Heart left ventricle (tissue), 16 donors: ENCODE data around the gene KCNMB2. TPM values are rescaled to one million over a fixed set of nuclear protein-coding genes. Genes with fewer than 3 reads are reported as not detected.
"Not testable (repeated sequence)": the region's sequence is repeated elsewhere in the genome, so short reads cannot be mapped to it uniquely, and the experiment has no call there.

ENCODE experiments used
- ATAC-seq, 4 donors: fragments of 200-7000 bp; cut with Tn5 transposase; one replicate each; pipeline ENCODE4 v1.9.1; 2020 to 2022; ENCODE audit warnings: moderate library complexity in 4 of 4, mild to moderate bottlenecking in 3 of 4, moderate number of reproducible peaks in 1 of 4
- DNase-seq, 5 donors: peaks; one replicate each; pipeline ENCODE4 v3.0.0-alpha.2; 2020
- H3K27ac ChIP-seq, 12 donors: fragments of 200-600 bp; sonication (generic) in 4 of 12; one replicate each; pipeline versions ENCODE4 v1.5.0 to v1.8.0; 2016 to 2022; ENCODE audit warnings: mild to moderate bottlenecking in 2 of 12
- H3K27me3 ChIP-seq, 9 donors: fragments of 200-600 bp; sonication (generic) in 2 of 9; one replicate each; pipeline versions ENCODE4 v1.5.1 to v1.8.0; 2016 to 2022; ENCODE audit warnings: mild to moderate bottlenecking in 3 of 9
- H3K36me3 ChIP-seq, 9 donors: fragments of 200-600 bp; sonication (generic) in 2 of 9; one replicate each; pipeline versions ENCODE4 v1.5.0 to v1.8.0; 2018 to 2022; ENCODE audit warnings: mild to moderate bottlenecking in 2 of 9
- H3K4me1 ChIP-seq, 12 donors: fragments of 200-600 bp; sonication (generic) in 4 of 12; one replicate each; pipeline versions ENCODE4 v1.5.0 to v1.8.0; 2016 to 2022; ENCODE audit warnings: mild to moderate bottlenecking in 3 of 12
- H3K4me3 ChIP-seq, 12 donors: fragments of 200-600 bp; sonication (generic) in 4 of 12; one replicate each; pipeline versions ENCODE4 v1.5.0 to v1.8.0; 2017 to 2022; ENCODE audit warnings: mild to moderate bottlenecking in 9 of 12, moderate library complexity in 4 of 12
- H3K9me3 ChIP-seq, 12 donors: fragments of 200-600 bp; sonication (generic) in 4 of 12; one replicate each; pipeline versions ENCODE4 v1.5.0 to v1.8.0; 2016 to 2022; ENCODE audit warnings: mild to moderate bottlenecking in 1 of 12
- POLR2A ChIP-seq, 2 donors: fragments of 450-650 bp; IDR thresholded peaks; one replicate each; pipeline ENCODE4 v1.6.1; 2017; ENCODE audit warnings: antibody characterized with exemption in 2 of 2, mild to moderate bottlenecking in 2 of 2, moderate library complexity in 2 of 2
- WGBS, 4 donors: extraction: QIAGEN DNeasy Blood & Tissue Kit in 2 of 4; methylation state at CpG; one replicate each; pipeline versions ENCODE4 v1.1.5 to v1.1.7; 2013 to 2018; 5-methylcytosine and 5-hydroxymethylcytosine counted together
- intact Hi-C, 10 donors: fragments of 100-400 bp; cut with DNase I; formaldehyde crosslinking; loops; one replicate each; pipeline versions ENCODE4 v1.11.1 to v1.14.2; 2022
- polyA plus RNA-seq, 2 donors: library from polyadenylated mRNA; stranded (reverse); fragments of 200-250 nt; gene quantifications; one replicate each; pipeline ENCODE4 v1.2.3, GENCODE V29; 2013
- total RNA-seq, 9 donors: library from RNA; depleted of rRNA in 2 of 9; stranded (reverse); fragments of >200 nt in 2 of 9; fragmentation: NEBNext Ultra II Directional in 3 of 9; extraction: Animal tissue kit (Norgen Biotek cat#: 25700) in 3 of 9; gene quantifications; one replicate each; pipeline versions ENCODE4 v1.1.0 to v1.2.4, GENCODE V29; 2016 to 2023
- TF ChIP-seq, protein P1 (sequence below), 12 donors: fragments of 200-600 bp; sonication (generic) in 4 of 12; IDR thresholded peaks; one replicate each; pipeline versions ENCODE4 v1.5.0 to v1.8.0; 2018 to 2022; ENCODE audit warnings: antibody characterized with exemption in 12 of 12, mild to moderate bottlenecking in 5 of 12
- donor health status: ischemic (EF 13 %, LVEDD 7.1; RV severe dilation, severe dysfunction).
- donor health status: healthy with polysubstance abuse.
- donor health status: DM: no; HTN: yes; CAD: no.
- donor health status: DM: no; HTN: no; CAD: no.
- donor health status: ischemic (EF 25% LVEDD 6.9; RV normal size, moderate dysfunction).
- donor health status: ischemic (EF 25% LVEDD 5.7; RV mildly dilated, moderate dysfunction).
- donor health status: healthy.
- donor health status: DM: yes; HTN: yes; CAD: no.
- donor health status: ischemic (EF 35%, LVEDD 5.7; RV mildly dilated, moderate dysfunction).
- donor health status: nonischemic (EF 11% LVEDD 7.7; RV severe dilation, severe dysfunction).
- donor health status: DM: yes; HTN: yes; CAD: no.
- donor health status: PGD.
- donor health status: ischemic (EF 29% LVEDD 5.4; RV normal size, mild dysfunction).
- donor health status: nonischemic (EF 23%, LVEDD 6.1; RV moderate dilation, normal function).

Gene KCNMB2
- total and polyA plus RNA-seq, 11 donors: 0.37 to 5.7 (median 2.0) TPM; not detected in 1

DNA sequence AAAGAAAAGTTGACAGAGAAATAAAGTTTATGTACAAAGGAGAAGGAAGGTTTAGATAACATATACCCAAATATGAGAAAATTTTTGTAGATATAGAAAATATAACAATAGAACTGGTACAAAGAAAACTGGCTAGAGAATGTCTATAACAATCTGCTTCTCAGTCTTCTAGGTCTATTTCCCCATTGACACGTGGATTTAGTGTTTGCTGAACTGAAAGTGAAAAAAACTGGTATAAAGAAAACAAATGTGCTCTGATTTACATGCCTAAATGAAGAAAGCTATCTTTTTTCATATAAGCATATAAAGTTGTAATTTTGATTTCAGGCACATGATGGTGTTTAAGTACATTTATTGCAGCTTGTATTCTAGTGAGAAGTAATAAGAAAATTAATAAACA lies 9.8 kb downstream of the KCNMB2 start:
- Histone ChIP-seq H3K9me3 (no peaks in the 10 kb centered on the region), H3K4me3 (no peak overlapping the region), H3K36me3 (no peaks in the 10 kb centered on the region), H3K27ac (no peak overlapping the region), H3K27me3 (no peaks in the 10 kb centered on the region), H3K4me1 (peaks cover 0 to 18% (median 0%) of the 10 kb centered on the region in 12 donors)
- ATAC-seq (no peak), DNase-seq (no peak)
- no peak for TF ChIP-seq POLR2A (IDR thresholded peaks at IDR 0.05)
- TF ChIP-seq, protein P1, sequence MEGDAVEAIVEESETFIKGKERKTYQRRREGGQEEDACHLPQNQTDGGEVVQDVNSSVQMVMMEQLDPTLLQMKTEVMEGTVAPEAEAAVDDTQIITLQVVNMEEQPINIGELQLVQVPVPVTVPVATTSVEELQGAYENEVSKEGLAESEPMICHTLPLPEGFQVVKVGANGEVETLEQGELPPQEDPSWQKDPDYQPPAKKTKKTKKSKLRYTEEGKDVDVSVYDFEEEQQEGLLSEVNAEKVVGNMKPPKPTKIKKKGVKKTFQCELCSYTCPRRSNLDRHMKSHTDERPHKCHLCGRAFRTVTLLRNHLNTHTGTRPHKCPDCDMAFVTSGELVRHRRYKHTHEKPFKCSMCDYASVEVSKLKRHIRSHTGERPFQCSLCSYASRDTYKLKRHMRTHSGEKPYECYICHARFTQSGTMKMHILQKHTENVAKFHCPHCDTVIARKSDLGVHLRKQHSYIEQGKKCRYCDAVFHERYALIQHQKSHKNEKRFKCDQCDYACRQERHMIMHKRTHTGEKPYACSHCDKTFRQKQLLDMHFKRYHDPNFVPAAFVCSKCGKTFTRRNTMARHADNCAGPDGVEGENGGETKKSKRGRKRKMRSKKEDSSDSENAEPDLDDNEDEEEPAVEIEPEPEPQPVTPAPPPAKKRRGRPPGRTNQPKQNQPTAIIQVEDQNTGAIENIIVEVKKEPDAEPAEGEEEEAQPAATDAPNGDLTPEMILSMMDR (IDR thresholded peaks at IDR 0.05): no peak
- WGBS, 4 donors: 40 to 47% (median 43%) methylated on average over 1 of the region's 1 CpG
- intact Hi-C loops: no loop called here

DNA sequence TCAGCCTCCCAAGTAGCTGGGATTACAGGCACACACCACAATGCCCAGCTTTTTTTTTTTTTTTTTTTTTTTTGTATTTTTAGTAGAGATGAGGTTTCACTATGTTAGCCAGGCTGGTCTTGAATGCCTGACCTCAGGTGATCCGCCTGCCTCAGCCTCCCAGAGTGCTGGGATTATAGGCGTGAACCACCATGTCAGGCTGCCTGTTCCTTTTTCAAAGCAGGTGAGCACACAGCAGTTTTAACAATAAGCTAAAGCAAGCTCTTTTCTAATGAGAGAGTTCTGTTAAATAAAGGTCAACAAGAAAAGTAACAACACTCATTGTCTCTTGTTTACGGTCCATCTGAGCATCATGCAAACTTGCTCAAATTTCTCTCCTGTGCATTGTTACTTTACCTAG lies 13.2 kb downstream of the KCNMB2 start:
- H3K36me3 ChIP-seq, DNase-seq, ATAC-seq, H3K27me3 ChIP-seq, H3K4me3 ChIP-seq, intact Hi-C loops, H3K9me3 ChIP-seq, H3K27ac ChIP-seq: not testable (repeated sequence)
- peaks cover 0 to 18% (median 0%) of the 10 kb centered on the region in 12 donors for H3K4me1 ChIP-seq
- 85 to 98% (median 92%) methylated on average over 3 of the region's 3 CpGs for WGBS, 4 donors

DNA sequence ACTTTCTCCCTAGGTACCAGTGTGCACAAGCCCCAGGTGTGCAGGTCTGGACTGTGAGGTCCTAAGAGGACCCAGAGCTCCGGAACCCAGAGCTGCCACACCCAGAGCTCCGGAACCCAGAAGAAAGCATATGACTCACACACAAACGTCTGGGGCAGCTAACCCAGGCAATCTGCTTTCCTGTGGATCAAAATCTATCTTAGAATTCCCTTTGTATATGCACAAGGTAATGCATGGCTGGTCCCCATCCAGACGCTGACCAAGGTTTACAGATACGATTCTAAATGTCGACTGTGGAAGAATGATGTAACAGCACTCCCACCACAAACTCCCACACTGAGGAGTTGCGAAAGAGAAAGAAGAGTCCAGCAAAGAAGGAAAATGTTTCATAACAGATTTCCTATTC lies 15.7 kb downstream of the KCNMB2 start:
- peak overlapping the region in 5 of 12 donors; percentile 7 to 26 (median 23) for H3K4me3 ChIP-seq
- 55 to 65% (median 59%) methylated on average over 7 of the region's 7 CpGs for WGBS, 4 donors
- peaks cover 0 to 7% (median 0%) of the 10 kb centered on the region in 12 donors for H3K4me1 ChIP-seq
- peak in 2 of 5 donors; percentile 10 to 32 for DNase-seq
- no peaks in the 10 kb centered on the region for H3K9me3 ChIP-seq
- peak overlapping the region in 2 of 12 donors; percentile 47 to 49 for H3K27ac ChIP-seq
- peak in 3 of 4 donors; percentile 65 to 83 (median 66) for ATAC-seq
- no peaks in the 10 kb centered on the region for H3K36me3 ChIP-seq
- TF ChIP-seq, protein P1 (IDR thresholded peaks at IDR 0.05): no peak
- no peak for TF ChIP-seq POLR2A (IDR thresholded peaks at IDR 0.05)
- no peaks in the 10 kb centered on the region for H3K27me3 ChIP-seq
- intact Hi-C loops: no loop called here

DNA sequence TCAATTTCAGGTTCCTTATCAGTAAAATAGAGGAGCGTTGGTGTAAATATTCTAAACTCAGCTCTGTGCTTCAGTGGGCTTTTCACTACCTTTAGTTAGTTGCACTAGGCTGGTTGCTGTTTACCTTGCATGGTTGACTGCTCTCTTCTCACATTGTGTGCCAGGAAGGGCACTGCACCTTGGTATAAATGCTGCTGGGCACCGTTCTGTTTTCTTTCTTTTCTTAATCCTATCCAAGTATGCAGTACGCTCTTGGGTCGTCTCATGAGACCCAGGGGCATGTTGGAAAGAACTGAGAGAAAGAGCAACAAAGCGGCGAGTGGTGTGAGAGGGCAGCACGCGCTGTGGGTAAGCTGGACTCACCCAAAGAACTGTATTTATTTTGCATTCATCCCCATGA lies 22.4 kb downstream of the KCNMB2 start:
- Histone ChIP-seq H3K4me1 (peaks cover 0 to 27% (median 11%) of the 10 kb centered on the region in 12 donors), H3K36me3 (no peaks in the 10 kb centered on the region), H3K27me3 (no peaks in the 10 kb centered on the region), H3K4me3 (no peak overlapping the region), H3K9me3 (no peaks in the 10 kb centered on the region), H3K27ac (no peak overlapping the region)
- ATAC-seq: no peak
- WGBS, 4 donors: 76 to 83% (median 79%) methylated on average over 8 of the region's 8 CpGs
- intact Hi-C loops: no loop called here
- no peak for DNase-seq
- TF ChIP-seq POLR2A (IDR thresholded peaks at IDR 0.05): no peak
- TF ChIP-seq, protein P1 (IDR thresholded peaks at IDR 0.05): no peak

DNA sequence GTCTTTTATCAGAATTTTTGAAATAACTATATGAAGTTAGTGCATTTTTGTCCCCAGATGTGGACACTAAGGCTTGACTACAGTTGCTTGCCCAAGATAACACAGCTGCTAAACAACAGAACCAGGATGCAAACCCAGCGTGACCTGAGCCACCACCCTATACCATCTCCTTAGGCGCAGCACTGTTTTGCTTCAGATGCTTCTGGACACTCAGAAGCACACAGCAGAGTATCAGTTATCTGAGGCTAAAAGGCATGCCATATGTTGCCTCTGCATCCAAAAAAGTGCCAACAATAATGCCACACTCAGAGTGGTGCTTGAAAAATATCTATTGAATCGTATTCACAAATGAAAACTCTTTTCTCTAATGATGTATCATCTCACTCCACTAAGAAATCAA lies 24.5 kb downstream of the KCNMB2 start:
- intact Hi-C loops: no loop called here
- Histone ChIP-seq H3K36me3 (no peaks in the 10 kb centered on the region), H3K4me3 (no peak overlapping the region), H3K27ac (no peak overlapping the region), H3K9me3 (no peaks in the 10 kb centered on the region), H3K4me1 (peaks cover 0 to 27% (median 11%) of the 10 kb centered on the region in 12 donors), H3K27me3 (no peaks in the 10 kb centered on the region)
- TF ChIP-seq, protein P1 (IDR thresholded peaks at IDR 0.05): no peak
- TF ChIP-seq POLR2A (IDR thresholded peaks at IDR 0.05): no peak
- ATAC-seq (no peak), DNase-seq (no peak)
- 62 to 83% (median 71%) methylated on average over 3 of the region's 3 CpGs for WGBS, 4 donors
